HL-60/S4 (cell line): Measurements from ENCODE around the gene ARMC5.
"Not testable (repeated sequence)": the region's sequence is repeated elsewhere in the genome, so short reads cannot be mapped to it uniquely, and the experiment has no call there.

ENCODE experiments used
- in situ Hi-C: fragments of 300-500 bp; cut with MboI; formaldehyde crosslinking; loops from 2 replicates; pipeline ENCODE4 v1.14.3; 2022; ENCODE audit warnings: low sequenced_read_pairs

ARMC5 gene

GRCh38 chr16:31458844-31459686, at the start of gene ARMC5:
ARMC5 (plus strand) TSS chr16:31459501; CDS start chr16:31459525, 24 bp downstream.
- in situ Hi-C loops: loop anchor here (10.0 kb wide), 1 partner anchor 406 kb away; no protein-coding TSS in a partner anchor

DNA sequence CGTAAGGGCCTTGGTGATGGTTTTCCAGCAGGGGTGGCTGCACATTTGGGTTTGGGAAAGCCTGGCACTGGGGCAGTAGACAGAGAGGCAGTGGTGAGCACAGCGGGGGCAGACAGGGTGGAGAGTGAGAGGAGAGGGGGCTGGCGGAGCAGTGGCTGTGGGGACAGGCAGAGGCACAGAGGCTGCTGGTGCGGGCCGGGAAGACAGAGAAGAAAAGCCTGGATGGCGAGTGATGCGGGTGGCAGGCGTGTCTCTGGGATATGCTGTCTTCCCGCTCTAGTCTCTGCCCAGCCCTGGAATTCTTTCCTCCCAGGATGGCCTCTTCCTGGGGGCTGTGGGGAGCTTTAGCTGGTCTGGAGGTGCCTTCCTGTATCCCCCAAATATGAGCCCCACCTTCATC, 49.2 kb upstream of the ARMC5 start:
- in situ Hi-C loops: no loop called here

DNA sequence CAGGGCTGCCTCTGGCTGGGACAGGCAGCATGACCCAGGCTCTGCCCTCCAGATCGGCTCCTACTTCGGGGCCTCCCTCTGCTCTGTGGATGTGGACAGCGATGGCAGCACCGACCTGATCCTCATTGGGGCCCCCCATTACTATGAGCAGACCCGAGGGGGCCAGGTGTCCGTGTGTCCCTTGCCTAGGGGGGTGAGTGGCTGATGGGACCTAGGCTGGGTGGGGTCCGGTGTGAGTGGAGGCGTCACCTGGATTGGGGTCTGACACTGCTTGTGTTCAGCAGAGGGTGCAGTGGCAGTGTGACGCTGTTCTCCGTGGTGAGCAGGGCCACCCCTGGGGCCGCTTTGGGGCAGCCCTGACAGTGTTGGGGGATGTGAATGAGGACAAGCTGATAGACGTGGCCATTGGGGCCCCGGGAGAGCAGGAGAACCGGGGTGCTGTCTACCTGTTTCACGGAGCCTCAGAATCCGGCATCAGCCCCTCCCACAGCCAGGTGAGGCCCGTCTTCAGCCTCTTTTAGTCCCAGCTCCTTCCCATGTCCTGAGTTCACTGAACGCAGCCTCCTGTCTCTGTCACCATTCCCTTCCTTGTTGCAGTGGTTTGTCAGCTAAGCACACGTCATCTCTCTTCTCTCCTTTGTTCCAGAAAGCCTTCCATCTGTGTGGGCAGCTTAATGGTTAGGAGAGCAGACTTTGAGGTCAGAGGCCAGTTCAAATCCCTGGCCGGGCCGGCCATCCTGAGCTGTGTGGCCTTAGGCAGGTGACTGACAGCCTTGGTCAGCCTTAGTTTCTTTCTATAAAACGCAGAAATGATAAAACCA, 48.1 kb upstream of the ARMC5 start:
- in situ Hi-C loops: no loop called here

GRCh38 chr16:31412750-31413149, 46.6 kb upstream of the ARMC5 start:
- in situ Hi-C loops: no loop called here

DNA sequence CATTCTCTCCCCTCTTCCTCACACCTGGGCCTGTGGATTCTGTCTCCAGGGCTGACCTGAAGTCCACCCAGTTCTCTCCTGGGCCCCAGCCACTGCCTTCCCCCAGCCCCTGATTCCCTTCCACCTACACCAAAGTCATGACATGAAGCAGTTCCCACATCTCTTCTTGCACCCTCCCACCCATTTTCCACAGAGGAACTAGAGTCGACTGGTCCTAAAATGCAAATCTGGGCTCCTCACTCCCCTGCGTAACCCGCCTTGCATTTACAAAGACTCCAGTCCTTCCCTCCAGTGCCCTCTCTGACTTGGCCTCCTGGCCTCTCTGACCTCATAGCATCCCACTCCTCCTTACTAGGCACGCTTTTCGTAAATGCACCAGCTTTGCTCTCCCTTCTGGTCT, 45.9 kb upstream of the ARMC5 start:
- in situ Hi-C loops: no loop called here

- in situ Hi-C loops: no loop called here
Observed at GRCh38 chr16:31413943-31414342, 45.4 kb upstream of the ARMC5 start.

- in situ Hi-C loops: no loop called here
Observed at GRCh38 chr16:31414706-31415105, 44.6 kb upstream of the ARMC5 start.

GRCh38 chr16:31416371-31416770, 42.9 kb upstream of the ARMC5 start:
- in situ Hi-C loops: no loop called here

- in situ Hi-C loops: not testable (repeated sequence)
Observed at GRCh38 chr16:31417036-31417435, 42.3 kb upstream of the ARMC5 start.

DNA sequence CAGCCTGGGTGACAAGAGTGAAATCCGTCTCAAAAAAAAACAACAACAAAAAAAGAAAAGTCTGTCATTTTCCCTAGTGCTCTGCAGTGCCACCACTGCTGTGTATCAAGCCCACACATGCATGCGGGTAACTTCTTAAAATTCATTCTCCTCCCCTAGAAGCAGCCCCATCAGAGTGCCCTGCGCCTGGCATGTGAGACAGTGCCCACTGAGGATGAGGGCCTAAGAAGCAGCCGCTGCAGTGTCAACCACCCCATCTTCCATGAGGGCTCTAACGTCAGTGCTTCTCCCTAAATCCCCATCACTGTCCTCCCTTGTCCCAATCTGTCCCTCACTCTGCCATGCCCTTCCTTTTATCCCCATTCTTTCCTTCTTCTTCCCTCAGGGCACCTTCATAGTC, 41.4 kb upstream of the ARMC5 start:
- in situ Hi-C loops: no loop called here

GRCh38 chr16:31420037-31420436, 39.3 kb upstream of the ARMC5 start:
- in situ Hi-C loops: no loop called here

- in situ Hi-C loops: no loop called here
Observed at GRCh38 chr16:31421587-31421986, 37.7 kb upstream of the ARMC5 start.

GRCh38 chr16:31423241-31423640, 36.1 kb upstream of the ARMC5 start:
- in situ Hi-C loops: no loop called here

GRCh38 chr16:31423801-31424200, 35.5 kb upstream of the ARMC5 start:
- in situ Hi-C loops: no loop called here

- in situ Hi-C loops: loop anchor here (25.0 kb wide), 1 partner anchor 465 kb away; the partner anchor contains the start of gene SETD1A
Observed at GRCh38 chr16:31427441-31428278, 31.6 kb upstream of the ARMC5 start.

DNA sequence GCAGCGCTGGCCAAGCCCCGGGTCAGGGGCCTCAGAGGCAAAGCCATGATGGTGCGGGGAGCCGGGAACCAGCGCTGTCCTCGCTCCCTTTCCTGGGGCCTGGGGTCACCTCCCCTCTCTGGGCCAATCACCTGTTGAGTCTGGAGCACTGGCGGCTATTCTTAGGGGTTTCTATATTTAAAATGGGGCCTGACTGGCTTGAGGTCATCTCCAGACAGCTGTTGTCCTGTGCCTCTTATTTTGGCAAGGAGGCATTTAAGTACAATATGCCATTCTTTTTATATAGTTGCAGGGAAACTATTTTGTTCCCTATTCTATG, 31.1 kb upstream of the ARMC5 start, which contains the start of gene COX6A2:
TSS of gene COX6A2 (minus strand) at position 82 of the 319 bp plus-strand sequence. CDS start at position 47, 35 bp downstream.
- in situ Hi-C loops: loop anchor here (25.0 kb wide), 1 partner anchor 466 kb away; the partner anchor contains the start of gene SETD1A

DNA sequence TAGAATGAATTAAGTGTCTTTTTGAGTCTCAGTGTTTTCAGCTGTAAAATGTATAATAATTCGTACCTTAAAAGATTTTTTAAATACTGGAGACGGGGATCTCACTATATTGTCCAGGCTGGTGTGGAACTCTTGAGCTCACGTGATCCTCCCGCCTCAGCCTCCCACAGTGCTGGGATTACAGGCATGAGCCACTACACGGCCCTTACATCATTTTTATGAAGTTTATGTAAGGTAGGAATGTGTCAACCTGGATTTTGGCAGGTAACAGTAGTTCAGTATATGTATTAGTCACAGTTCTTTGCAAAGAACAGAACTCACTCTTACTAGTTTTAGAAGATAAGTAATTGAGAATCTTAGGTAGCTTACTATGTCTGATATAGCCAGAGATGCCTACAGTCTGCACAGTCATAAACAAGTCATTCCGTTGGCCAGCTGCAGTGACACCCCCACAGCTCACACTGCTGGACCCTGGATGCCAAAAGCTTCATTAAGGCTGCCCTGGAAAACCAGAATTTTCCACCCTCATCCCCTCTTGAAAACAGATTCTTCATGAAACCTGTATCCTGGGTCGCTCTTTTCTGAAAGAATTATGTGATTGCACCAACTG, 30.6 kb upstream of the ARMC5 start:
- in situ Hi-C loops: loop anchor here (25.0 kb wide), 1 partner anchor 466 kb away; the partner anchor contains the start of gene SETD1A

GRCh38 chr16:31429314-31429713, 30.0 kb upstream of the ARMC5 start:
- in situ Hi-C loops: loop anchor here (25.0 kb wide), 1 partner anchor 467 kb away; the partner anchor contains the start of gene SETD1A

DNA sequence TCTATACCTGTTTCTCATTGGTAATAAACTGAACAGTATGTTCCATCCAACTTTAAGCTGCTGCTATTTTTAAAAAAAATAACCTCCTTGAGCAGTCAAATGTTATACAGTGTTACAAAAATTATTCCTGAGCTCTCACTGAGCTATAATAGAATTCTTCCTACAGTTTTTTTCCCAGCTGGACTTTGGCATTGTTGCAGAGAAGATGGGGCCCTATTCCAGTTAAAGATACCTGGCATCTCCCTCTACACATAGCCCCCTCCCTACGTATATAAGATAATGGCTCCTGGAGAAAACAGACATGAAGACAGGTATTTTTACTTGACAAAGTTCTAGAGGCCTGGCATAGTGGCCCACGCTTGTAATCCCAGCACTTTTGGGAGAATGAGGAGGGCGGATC, 29.5 kb upstream of the ARMC5 start:
- in situ Hi-C loops: loop anchor here (25.0 kb wide), 1 partner anchor 467 kb away; the partner anchor contains the start of gene SETD1A
